HepG2 (cell line): ENCODE measurements around the gene CREM. TPM values are rescaled to one million over a fixed set of nuclear protein-coding genes. Genes with fewer than 3 reads are reported as not detected.

Experiments
- ATAC-seq: fragments of 200-7000 bp; cut with Tn5 transposase; 3 replicates; pipeline ENCODE4 v1.9.1; 2020; ENCODE audit warnings: mild to moderate bottlenecking, moderate library complexity
- BruUV-seq: library from RNA; stranded (reverse); fragments of 400-500 nt; replicated peaks from 2 replicates; lab custom pipeline; 2021; lab: Mats Ljungman, UMichigan
- CTCF ChIA-PET: fragments of 300-600 bp; formaldehyde crosslinking; extraction: SDS; loops from one replicate; lab custom pipeline; 2021; ENCODE audit warnings: low total read pairs, inconsistent platforms, low intra/inter-chr PET ratio; lab: Yijun Ruan, JAX
- POLR2A ChIA-PET: fragments of 350-600 bp; sonication (Branson Sonifier 250); formaldehyde crosslinking; loops from one replicate; lab custom pipeline; 2020; ENCODE audit warnings: antibody characterized with exemption, inconsistent platforms; lab: Yijun Ruan, JAX
- DNase-seq: peaks from one replicate; pipeline ENCODE4 v3.0.0-alpha.2; 2015; ENCODE audit warnings: low spot score
- FAIRE-seq: peaks from 3 replicates; lab custom pipeline; 2011; peaks lifted over from hg19 to GRCh38; lab: Jason Lieb, UNC
- H2AFZ ChIP-seq: one replicate; pipeline ENCODE4 v1.6.1; 2011; ENCODE audit warnings: low read length, inconsistent platforms
- H3K27ac ChIP-seq: fragments of 300-600 bp; 3 replicates; pipeline ENCODE4 v1.8.0; 2011; ENCODE audit warnings: mixed run types, mild to moderate bottlenecking, mixed read lengths, low read length, inconsistent platforms; ENCODE audit not compliant: insufficient read depth; ENCODE audit errors: extremely low read length
- H3K27me3 ChIP-seq, 2 experiments: fragments of 200-600 bp in 1 of 2; 2 replicates in 1 of 2; 3 replicates in 1 of 2; pipeline versions ENCODE4 v1.6.0 to v1.8.0; 2011; ENCODE audit warnings: low read length in 2 of 2, mild to moderate bottlenecking in 2 of 2, moderate library complexity in 2 of 2, inconsistent platforms in 1 of 2; ENCODE audit not compliant: insufficient read depth in 2 of 2, control insufficient read depth in 1 of 2
- H3K36me3 ChIP-seq, 2 experiments: fragments of 200-600 bp in 1 of 2; replicated peaks in 1 of 2; 2 replicates in 1 of 2; 3 replicates in 1 of 2; pipeline versions ENCODE4 v1.5.1 to v1.8.0; 2011; ENCODE audit warnings: low read length in 2 of 2, inconsistent platforms in 1 of 2; ENCODE audit not compliant: insufficient read depth in 2 of 2, control insufficient read depth in 1 of 2
- H3K4me1 ChIP-seq: 2 replicates; pipeline ENCODE4 v1.5.1; 2012; ENCODE audit warnings: low read length, inconsistent platforms; ENCODE audit not compliant: insufficient read depth
- H3K4me2 ChIP-seq: 2 replicates; pipeline ENCODE4 v1.6.0; 2011; ENCODE audit warnings: low read depth, low read length, inconsistent platforms
- H3K4me3 ChIP-seq, 3 experiments: fragments of 200-600 bp in 1 of 3; sonication (generic), shearing (Covaris generic) in 1 of 3; replicated peaks in 1 of 3; 2 replicates each; pipeline ENCODE4 v1.5.1; 2011 to 2016; ENCODE audit warnings: low read length in 3 of 3, inconsistent platforms in 2 of 3, low read depth in 2 of 3, mild to moderate bottlenecking in 2 of 3, control low read depth in 1 of 3, mixed read lengths in 1 of 3; ENCODE audit not compliant: insufficient read depth in 1 of 3
- H3K79me2 ChIP-seq: one replicate; pipeline ENCODE4 v1.6.1; 2011; ENCODE audit warnings: low read length, inconsistent platforms; ENCODE audit not compliant: insufficient read depth
- H3K9ac ChIP-seq: 2 replicates; pipeline ENCODE4 v1.6.0; 2011; ENCODE audit warnings: mild to moderate bottlenecking, low read depth, low read length, inconsistent platforms; ENCODE audit not compliant: insufficient read depth
- H3K9me3 ChIP-seq: 2 replicates; pipeline ENCODE4 v1.5.1; 2012; ENCODE audit warnings: mild to moderate bottlenecking, low read length
- H4K20me1 ChIP-seq: 2 replicates; pipeline ENCODE4 v1.6.0; 2011; ENCODE audit warnings: inconsistent platforms, mild to moderate bottlenecking, low read length, moderate library complexity; ENCODE audit not compliant: insufficient read depth
- DNMT3B ChIP-seq: conservative IDR thresholded peaks from 2 replicates; pipeline ENCODE4 v1.6.1; 2016; ENCODE audit warnings: missing biosample characterization, control low read depth
- FOXC1 ChIP-seq: sonication (generic); formaldehyde crosslinking; IDR thresholded peaks from 2 replicates; pipeline ENCODE4 v1.8.0; 2022; ENCODE audit warnings: mild to moderate bottlenecking, missing genetic modification reagents, borderline replicate concordance
- HINFP ChIP-seq: sonication (generic); formaldehyde crosslinking; IDR thresholded peaks from 2 replicates; pipeline ENCODE4 v1.4.0; 2020; ENCODE audit warnings: low read depth, mild to moderate bottlenecking, missing genetic modification reagents
- HOMEZ ChIP-seq: IDR thresholded peaks from 2 replicates; pipeline ENCODE4 v1.6.1; 2016; ENCODE audit warnings: low read depth
- ISX ChIP-seq: sonication (generic); formaldehyde crosslinking; conservative IDR thresholded peaks from 2 replicates; pipeline ENCODE4 v1.5.0; 2020; ENCODE audit warnings: missing genetic modification reagents
- YEATS4 ChIP-seq: sonication (generic); formaldehyde crosslinking; IDR thresholded peaks from 2 replicates; pipeline ENCODE4 v1.4.0; 2020; ENCODE audit warnings: missing genetic modification reagents, borderline replicate concordance
- ZNF224 ChIP-seq: sonication (generic); formaldehyde crosslinking; IDR thresholded peaks from 2 replicates; pipeline ENCODE4 v1.5.0; 2020; ENCODE audit warnings: mild to moderate bottlenecking, missing genetic modification reagents
- ZNF276 ChIP-seq: sonication (generic); formaldehyde crosslinking; IDR thresholded peaks from 2 replicates; pipeline ENCODE4 v1.4.0; 2020; ENCODE audit warnings: mild to moderate bottlenecking, low read depth, missing genetic modification reagents
- ZNF34 ChIP-seq: sonication (generic); formaldehyde crosslinking; IDR thresholded peaks from 2 replicates; pipeline ENCODE4 v1.4.0; 2020; ENCODE audit warnings: mild to moderate bottlenecking, missing genetic modification reagents, borderline replicate concordance
- ZNF629 ChIP-seq: sonication (generic); formaldehyde crosslinking; conservative IDR thresholded peaks from 2 replicates; pipeline ENCODE4 v1.5.0; 2020; ENCODE audit warnings: missing genetic modification reagents
- ZNF646 ChIP-seq: sonication (generic); formaldehyde crosslinking; IDR thresholded peaks from 2 replicates; pipeline ENCODE4 v1.9.0; 2021; ENCODE audit warnings: mild to moderate bottlenecking, missing genetic modification reagents
- WGBS: methylation state at CpG from one replicate; pipeline ENCODE4 v1.1.6; 2017; ENCODE audit warnings: low lambda C conversion rate; 5-methylcytosine and 5-hydroxymethylcytosine counted together
- in situ Hi-C: cut with HindIII; loops from 2 replicates; pipeline ENCODE4 v1.10.0; 2017; ENCODE audit warnings: low pct_unique_long_range_greater_than_20kb; ENCODE audit not compliant: extremely low pct_ligation_motif_present
- intact Hi-C: fragments of 100-400 bp; cut with micrococcal nuclease; formaldehyde crosslinking; loops from one replicate; pipeline ENCODE4 v1.10.0; 2022; ENCODE audit not compliant: unreplicated experiment
- polyA plus RNA-seq, 8 experiments: library from polyadenylated mRNA; depleted of rRNA in 3 of 8; stranded (reverse) in 7 of 8; unstranded in 1 of 8; fragments of >200 nt; fragmentation: Illumina TruSeq in 4 of 8; extraction: Trizol in 4 of 8; gene quantifications; 2 replicates each; pipeline versions ENCODE4 v1.2.1 to v1.2.3, GENCODE V29; 2011 to 2016; ENCODE audit warnings: low read depth in 4 of 8, missing spikeins in 1 of 8, mixed read lengths in 1 of 8; ENCODE audit not compliant: insufficient read depth in 1 of 8
- total RNA-seq, 5 experiments: library from RNA; depleted of rRNA; stranded (reverse); fragments of >200 nt; fragmentation: Illumina TruSeq; extraction: Trizol; gene quantifications; 2 replicates each; pipeline ENCODE4 v1.2.3, GENCODE V29; 2016; ENCODE audit warnings: low read depth in 1 of 5

Gene CREM
- total and polyA plus RNA-seq, 2 of the 13 experiments (the other 11 are each of a cell fraction or from before 2014, with no cell fraction given) = 21.3 to 25.4 TPM

- Histone ChIP-seq H3K4me3 (peak overlapping the region; percentile 45 to 61 (median 49); a peak in 5 of 6 replicates), H3K4me1 (peaks cover 49% of the 10 kb centered on the region), H3K27me3 (no peaks in the 10 kb centered on the region; a peak in 1 of 5 replicates), H3K79me2 (no peaks in the 10 kb centered on the region), H2AFZ (peak overlapping the region; percentile 81), H4K20me1 (no peaks in the 10 kb centered on the region), H3K4me2 (peak overlapping the region; percentile 76), H3K9ac (peak overlapping the region; percentile 49), H3K36me3 (no peaks in the 10 kb centered on the region), H3K9me3 (no peaks in the 10 kb centered on the region), H3K27ac (no peak overlapping the region)
- ChIA-PET CTCF (interaction anchor here (1.3 kb wide), 1 partner anchor 242 kb away, joined by 3 read pairs; no protein-coding TSS in a partner anchor), POLR2A (interaction anchor here (0.7 kb wide), 2 partner anchors 18 to 543 kb away, joined by 3 read pairs; no protein-coding TSS in a partner anchor)
- ATAC-seq (peak; percentile 79), FAIRE-seq (no peak), DNase-seq (peak; percentile 44)
- 23% methylated on average over 15 of the region's 15 CpGs for WGBS
- intact Hi-C loops (loop anchor here (10.0 kb wide), 1 partner anchor 97 kb away; the partner anchor contains the start of gene CCNY), in situ Hi-C loops (loop anchor here (10.0 kb wide), 1 partner anchor 1647 kb away; no protein-coding TSS in a partner anchor)
- BruUV-seq = no TSS peak
- TF ChIP-seq DNMT3B (CRISPR knock-in tag) (0 out of 2 replicates have a peak, but pooled peaks have one; percentile 19), HINFP (CRISPR knock-in tag) (no peak), YEATS4 (CRISPR knock-in tag) (peak; percentile 31; the same call in 1 of the 2 replicates), ISX (CRISPR knock-in tag) (no peak), ZNF224 (CRISPR knock-in tag) (no peak), FOXC1 (CRISPR knock-in tag) (no peak), ZNF276 (CRISPR knock-in tag) (no peak), ZNF34 (no peak), ZNF629 (no peak), HOMEZ (CRISPR knock-in tag) (no peak), ZNF646 (CRISPR knock-in tag) (no peak)
Observed at GRCh38 chr10:35237766-35238512, 111.3 kb downstream of the CREM start.
